ENCODE measurements around the gene NOB1.

DNA sequence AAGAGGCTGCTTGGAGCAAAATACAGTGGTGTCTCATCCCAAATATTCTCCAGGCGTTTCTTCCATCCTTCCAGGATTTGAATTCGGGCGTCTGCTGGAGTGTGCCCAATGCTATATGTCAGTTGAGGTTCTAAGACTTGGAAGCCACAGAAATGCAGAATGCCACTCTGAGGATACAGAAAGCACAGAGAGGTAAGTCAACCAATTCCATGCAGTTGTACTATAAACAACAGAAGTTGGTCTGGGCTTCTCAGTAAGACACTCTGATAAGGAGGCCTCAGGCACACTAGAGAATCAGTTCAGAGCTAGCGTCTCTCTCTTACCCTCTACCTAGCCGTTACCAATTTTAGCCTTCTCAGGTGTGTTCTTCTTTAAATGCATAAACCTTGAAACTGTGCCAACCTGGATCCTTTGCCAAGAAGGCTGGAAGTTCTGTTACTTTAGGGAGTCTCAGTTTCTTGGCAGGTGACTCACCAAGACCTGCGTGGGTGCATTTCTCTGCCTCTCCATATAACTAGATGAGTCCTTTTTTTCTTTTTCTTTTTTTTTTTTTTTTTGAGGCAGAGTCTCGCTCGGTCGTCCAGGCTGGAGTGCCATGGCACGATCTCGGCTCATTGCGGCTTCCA lies 43.5 kb downstream of the NOB1 start:
- TF ChIP-seq, protein P1, sequence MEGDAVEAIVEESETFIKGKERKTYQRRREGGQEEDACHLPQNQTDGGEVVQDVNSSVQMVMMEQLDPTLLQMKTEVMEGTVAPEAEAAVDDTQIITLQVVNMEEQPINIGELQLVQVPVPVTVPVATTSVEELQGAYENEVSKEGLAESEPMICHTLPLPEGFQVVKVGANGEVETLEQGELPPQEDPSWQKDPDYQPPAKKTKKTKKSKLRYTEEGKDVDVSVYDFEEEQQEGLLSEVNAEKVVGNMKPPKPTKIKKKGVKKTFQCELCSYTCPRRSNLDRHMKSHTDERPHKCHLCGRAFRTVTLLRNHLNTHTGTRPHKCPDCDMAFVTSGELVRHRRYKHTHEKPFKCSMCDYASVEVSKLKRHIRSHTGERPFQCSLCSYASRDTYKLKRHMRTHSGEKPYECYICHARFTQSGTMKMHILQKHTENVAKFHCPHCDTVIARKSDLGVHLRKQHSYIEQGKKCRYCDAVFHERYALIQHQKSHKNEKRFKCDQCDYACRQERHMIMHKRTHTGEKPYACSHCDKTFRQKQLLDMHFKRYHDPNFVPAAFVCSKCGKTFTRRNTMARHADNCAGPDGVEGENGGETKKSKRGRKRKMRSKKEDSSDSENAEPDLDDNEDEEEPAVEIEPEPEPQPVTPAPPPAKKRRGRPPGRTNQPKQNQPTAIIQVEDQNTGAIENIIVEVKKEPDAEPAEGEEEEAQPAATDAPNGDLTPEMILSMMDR (IDR thresholded peaks at IDR 0.05 in 8 of 11, conservative IDR thresholded peaks at IDR 0.05 in 3 of 11) = no peak
- TF ChIP-seq POLR2AphosphoS5 (IDR thresholded peaks at IDR 0.05) (no peak), POLR2A (IDR thresholded peaks at IDR 0.05) (no peak)
